Heart left ventricle (tissue), 16 donors: ENCODE measurements around the gene TTLL1. TPM values are rescaled to one million over a fixed set of nuclear protein-coding genes. Genes with fewer than 3 reads are reported as not detected.
"Not testable (repeated sequence)": the region's sequence is repeated elsewhere in the genome, so short reads cannot be mapped to it uniquely, and the experiment has no call there.

Experiments used
- ATAC-seq, 4 donors: fragments of 200-7000 bp; cut with Tn5 transposase; one replicate each; pipeline ENCODE4 v1.9.1; 2020 to 2022; ENCODE audit warnings: moderate library complexity in 4 of 4, mild to moderate bottlenecking in 3 of 4, moderate number of reproducible peaks in 1 of 4
- DNase-seq, 5 donors: peaks; one replicate each; pipeline ENCODE4 v3.0.0-alpha.2; 2020
- H3K27ac ChIP-seq, 12 donors: fragments of 200-600 bp; sonication (generic) in 4 of 12; one replicate each; pipeline versions ENCODE4 v1.5.0 to v1.8.0; 2016 to 2022; ENCODE audit warnings: mild to moderate bottlenecking in 2 of 12
- H3K27me3 ChIP-seq, 9 donors: fragments of 200-600 bp; sonication (generic) in 2 of 9; one replicate each; pipeline versions ENCODE4 v1.5.1 to v1.8.0; 2016 to 2022; ENCODE audit warnings: mild to moderate bottlenecking in 3 of 9
- H3K36me3 ChIP-seq, 9 donors: fragments of 200-600 bp; sonication (generic) in 2 of 9; one replicate each; pipeline versions ENCODE4 v1.5.0 to v1.8.0; 2018 to 2022; ENCODE audit warnings: mild to moderate bottlenecking in 2 of 9
- H3K4me1 ChIP-seq, 12 donors: fragments of 200-600 bp; sonication (generic) in 4 of 12; one replicate each; pipeline versions ENCODE4 v1.5.0 to v1.8.0; 2016 to 2022; ENCODE audit warnings: mild to moderate bottlenecking in 3 of 12
- H3K4me3 ChIP-seq, 12 donors: fragments of 200-600 bp; sonication (generic) in 4 of 12; one replicate each; pipeline versions ENCODE4 v1.5.0 to v1.8.0; 2017 to 2022; ENCODE audit warnings: mild to moderate bottlenecking in 9 of 12, moderate library complexity in 4 of 12
- H3K9me3 ChIP-seq, 12 donors: fragments of 200-600 bp; sonication (generic) in 4 of 12; one replicate each; pipeline versions ENCODE4 v1.5.0 to v1.8.0; 2016 to 2022; ENCODE audit warnings: mild to moderate bottlenecking in 1 of 12
- CTCF ChIP-seq, 12 donors: fragments of 200-600 bp; sonication (generic) in 4 of 12; IDR thresholded peaks; one replicate each; pipeline versions ENCODE4 v1.5.0 to v1.8.0; 2018 to 2022; ENCODE audit warnings: antibody characterized with exemption in 12 of 12, mild to moderate bottlenecking in 5 of 12
- POLR2A ChIP-seq, 2 donors: fragments of 450-650 bp; IDR thresholded peaks; one replicate each; pipeline ENCODE4 v1.6.1; 2017; ENCODE audit warnings: antibody characterized with exemption in 2 of 2, mild to moderate bottlenecking in 2 of 2, moderate library complexity in 2 of 2
- WGBS, 4 donors: extraction: QIAGEN DNeasy Blood & Tissue Kit in 2 of 4; methylation state at CpG; one replicate each; pipeline versions ENCODE4 v1.1.5 to v1.1.7; 2013 to 2018; 5-methylcytosine and 5-hydroxymethylcytosine counted together
- intact Hi-C, 10 donors: fragments of 100-400 bp; cut with DNase I; formaldehyde crosslinking; loops; one replicate each; pipeline versions ENCODE4 v1.11.1 to v1.14.2; 2022
- polyA plus RNA-seq, 2 donors: library from polyadenylated mRNA; stranded (reverse); fragments of 200-250 nt; gene quantifications; one replicate each; pipeline ENCODE4 v1.2.3, GENCODE V29; 2013
- total RNA-seq, 9 donors: library from RNA; depleted of rRNA in 2 of 9; stranded (reverse); fragments of >200 nt in 2 of 9; fragmentation: NEBNext Ultra II Directional in 3 of 9; extraction: Animal tissue kit (Norgen Biotek cat#: 25700) in 3 of 9; gene quantifications; one replicate each; pipeline versions ENCODE4 v1.1.0 to v1.2.4, GENCODE V29; 2016 to 2023
- donor health status: ischemic (EF 13 %, LVEDD 7.1; RV severe dilation, severe dysfunction).
- donor health status: healthy with polysubstance abuse.
- donor health status: DM: no; HTN: yes; CAD: no.
- donor health status: DM: no; HTN: no; CAD: no.
- donor health status: ischemic (EF 25% LVEDD 6.9; RV normal size, moderate dysfunction).
- donor health status: ischemic (EF 25% LVEDD 5.7; RV mildly dilated, moderate dysfunction).
- donor health status: healthy.
- donor health status: DM: yes; HTN: yes; CAD: no.
- donor health status: ischemic (EF 35%, LVEDD 5.7; RV mildly dilated, moderate dysfunction).
- donor health status: nonischemic (EF 11% LVEDD 7.7; RV severe dilation, severe dysfunction).
- donor health status: DM: yes; HTN: yes; CAD: no.
- donor health status: PGD.
- donor health status: ischemic (EF 29% LVEDD 5.4; RV normal size, mild dysfunction).
- donor health status: nonischemic (EF 23%, LVEDD 6.1; RV moderate dilation, normal function).

The TTLL1 gene
- total and polyA plus RNA-seq, 11 donors: 4.4 to 13.2 (median 7.5) TPM

DNA sequence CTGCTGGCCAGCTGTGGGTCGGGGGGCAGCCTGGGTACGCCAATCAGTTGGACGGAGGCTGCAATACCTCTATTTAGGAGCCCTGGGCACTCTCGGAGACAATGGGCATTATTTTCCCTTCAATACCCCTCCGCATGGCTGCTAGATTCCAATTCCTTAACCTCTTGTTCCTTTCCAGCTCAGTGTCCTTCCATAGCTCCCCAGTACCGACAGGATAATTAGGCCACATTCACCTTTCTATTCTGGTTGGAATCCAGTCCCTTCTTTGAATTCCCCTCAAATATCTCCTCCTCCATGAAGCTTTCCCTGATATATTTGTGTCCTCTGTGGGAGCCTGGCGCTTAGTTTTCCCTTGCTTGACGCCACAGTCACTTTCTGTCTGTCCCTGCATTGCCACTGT is 17.1 kb upstream of the TTLL1 start:
- WGBS, 4 donors: 90 to 94% (median 91%) methylated on average over 8 of the region's 8 CpGs
- intact Hi-C loops: no loop called here
- no peak for TF ChIP-seq POLR2A (IDR thresholded peaks at IDR 0.05)
- no peak for TF ChIP-seq CTCF (IDR thresholded peaks at IDR 0.05)
- H3K36me3 ChIP-seq: no peaks in the 10 kb centered on the region
- ATAC-seq (no peak), DNase-seq (no peak)
- no peak overlapping the region for H3K27ac ChIP-seq
- H3K9me3 ChIP-seq: no peaks in the 10 kb centered on the region
- H3K4me3 ChIP-seq: no peak overlapping the region
- peaks cover 0 to 18% (median 7%) of the 10 kb centered on the region in 9 donors for H3K27me3 ChIP-seq
- H3K4me1 ChIP-seq: peaks cover 0 to 30% (median 14%) of the 10 kb centered on the region in 12 donors

GRCh38 chr22:43104950-43105349 is 15.8 kb upstream of the TTLL1 start:
- ATAC-seq, intact Hi-C loops, H3K4me3 ChIP-seq, DNase-seq, H3K27ac ChIP-seq, H3K36me3 ChIP-seq, H3K9me3 ChIP-seq, H3K27me3 ChIP-seq: not testable (repeated sequence)
- WGBS, 4 donors: 95 to 99% (median 97%) methylated on average over 3 of the region's 3 CpGs
- peaks cover 0 to 23% (median 4%) of the 10 kb centered on the region in 12 donors for H3K4me1 ChIP-seq

GRCh38 chr22:43104056-43104625 is 14.9 kb upstream of the TTLL1 start:
- H3K27me3 ChIP-seq, H3K36me3 ChIP-seq, H3K4me3 ChIP-seq, H3K9me3 ChIP-seq, intact Hi-C loops, ATAC-seq: not testable (repeated sequence)
- Histone ChIP-seq H3K4me1 (peaks cover 0 to 25% (median 4%) of the 10 kb centered on the region in 12 donors), H3K27ac (peak overlapping the region in 2 of 12 donors; percentile 22 to 42)
- DNase-seq: peak in 1 of 5 donors; percentile 55
- 45 to 56% (median 50%) methylated on average over 15 of the region's 15 CpGs for WGBS, 4 donors

DNA sequence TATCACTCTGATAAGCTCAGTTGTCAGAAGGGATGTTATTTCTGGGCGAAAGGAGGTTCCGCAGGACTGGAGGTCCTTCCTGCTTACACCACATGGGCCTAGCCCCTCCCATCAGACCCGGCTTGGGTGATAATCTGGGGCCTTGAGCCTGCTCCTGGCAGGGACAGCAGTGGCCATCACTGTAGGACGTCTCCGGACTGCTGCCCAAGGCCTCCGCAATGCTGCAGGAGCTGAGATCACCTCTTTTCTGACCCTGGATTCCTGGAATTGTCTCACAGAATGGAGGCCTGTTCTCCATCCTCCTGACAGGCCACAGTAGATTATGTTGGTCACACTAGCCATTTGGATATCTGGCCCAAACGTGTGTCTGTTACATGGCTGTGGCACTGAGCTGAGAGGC is 12.1 kb upstream of the TTLL1 start:
- Histone ChIP-seq H3K9me3 (peaks cover 0 to 9% (median 4%) of the 10 kb centered on the region in 12 donors), H3K36me3 (no peaks in the 10 kb centered on the region), H3K27ac (peak overlapping the region in 10 of 12 donors; percentile 38 to 79 (median 59)), H3K4me1 (peaks cover 0 to 28% (median 4%) of the 10 kb centered on the region in 12 donors), H3K4me3 (no peak overlapping the region), H3K27me3 (no peaks in the 10 kb centered on the region)
- intact Hi-C loops: no loop called here
- peak in 3 of 5 donors; percentile 32 to 69 (median 45) for DNase-seq
- peak; percentile 61 to 84 (median 72) for ATAC-seq
- no peak for TF ChIP-seq CTCF (IDR thresholded peaks at IDR 0.05)
- TF ChIP-seq POLR2A (IDR thresholded peaks at IDR 0.05): no peak
- WGBS, 4 donors: 17 to 54% (median 35%) methylated on average over 7 of the region's 7 CpGs

GRCh38 chr22:43100225-43100624 is 11.0 kb upstream of the TTLL1 start:
- Histone ChIP-seq H3K36me3 (no peaks in the 10 kb centered on the region), H3K27ac (peak overlapping the region in 2 of 12 donors; percentile 58 to 70), H3K4me3 (no peak overlapping the region), H3K4me1 (peaks cover 0 to 30% (median 4%) of the 10 kb centered on the region in 12 donors), H3K27me3 (no peaks in the 10 kb centered on the region), H3K9me3 (peaks cover 0 to 13% (median 4%) of the 10 kb centered on the region in 12 donors)
- no peak for TF ChIP-seq POLR2A (IDR thresholded peaks at IDR 0.05)
- TF ChIP-seq CTCF (IDR thresholded peaks at IDR 0.05): no peak
- ATAC-seq: no peak
- intact Hi-C loops: no loop called here
- DNase-seq: no peak
- WGBS, 4 donors: 45 to 56% (median 49%) methylated on average over 5 of the region's 5 CpGs
